PFSK-1 (cell line): ENCODE data around the gene BMP10.

Source experiments
- FOXP2 ChIP-seq: optimal IDR thresholded peaks from 2 replicates; pipeline ENCODE3; 2011; ENCODE audit warnings: borderline replicate concordance, control low read depth, inconsistent platforms; ENCODE audit not compliant: insufficient read depth; ENCODE audit errors: extremely low read length, extremely low read depth
- POLR2AphosphoS5 ChIP-seq: IDR thresholded peaks from 2 replicates; pipeline ENCODE4 v1.6.1; 2012; ENCODE audit warnings: low read depth, mild to moderate bottlenecking, control low read depth, low read length, moderate library complexity
- SIN3A ChIP-seq: IDR thresholded peaks from 2 replicates; pipeline ENCODE4 v1.6.1; 2012; ENCODE audit warnings: mild to moderate bottlenecking, low read length, moderate library complexity, borderline replicate concordance; ENCODE audit not compliant: insufficient read depth
- TAF1 ChIP-seq: IDR thresholded peaks from 2 replicates; pipeline ENCODE4 v1.6.1; 2012; ENCODE audit warnings: low read length, control low read depth, borderline replicate concordance; ENCODE audit not compliant: insufficient read depth
- TF ChIP-seq, protein P1 (sequence below), 2 experiments: IDR thresholded peaks; 2 replicates each; pipeline versions ENCODE4 v1.6.1 to v1.8.0; 2011 to 2012; ENCODE audit warnings: low read depth in 2 of 2, low read length in 2 of 2, control low read depth in 1 of 2, inconsistent platforms in 1 of 2, mild to moderate bottlenecking in 1 of 2, moderate library complexity in 1 of 2; ENCODE audit not compliant: insufficient read depth in 1 of 2

The BMP10 gene

DNA sequence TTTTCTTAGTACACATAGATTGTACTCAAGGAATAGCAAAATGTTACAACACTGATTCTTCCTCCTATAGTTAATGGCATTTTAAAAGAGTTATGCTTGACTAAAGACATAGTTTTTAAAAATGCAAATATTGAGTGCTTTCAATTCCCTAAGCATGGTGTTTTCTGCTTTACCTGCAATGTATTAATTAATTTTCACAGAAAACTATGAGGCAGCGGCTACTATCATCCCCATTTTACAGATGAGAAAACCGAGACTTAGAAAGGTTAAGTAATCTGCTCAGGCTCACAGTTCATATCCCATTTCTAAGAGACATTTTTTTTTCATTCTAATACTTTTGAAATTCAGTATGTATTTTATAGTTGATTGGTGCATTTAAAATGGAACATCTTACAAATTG, 38.0 kb downstream of the BMP10 start:
- TF ChIP-seq TAF1: no peak
- TF ChIP-seq FOXP2: no peak
- TF ChIP-seq, protein P1, sequence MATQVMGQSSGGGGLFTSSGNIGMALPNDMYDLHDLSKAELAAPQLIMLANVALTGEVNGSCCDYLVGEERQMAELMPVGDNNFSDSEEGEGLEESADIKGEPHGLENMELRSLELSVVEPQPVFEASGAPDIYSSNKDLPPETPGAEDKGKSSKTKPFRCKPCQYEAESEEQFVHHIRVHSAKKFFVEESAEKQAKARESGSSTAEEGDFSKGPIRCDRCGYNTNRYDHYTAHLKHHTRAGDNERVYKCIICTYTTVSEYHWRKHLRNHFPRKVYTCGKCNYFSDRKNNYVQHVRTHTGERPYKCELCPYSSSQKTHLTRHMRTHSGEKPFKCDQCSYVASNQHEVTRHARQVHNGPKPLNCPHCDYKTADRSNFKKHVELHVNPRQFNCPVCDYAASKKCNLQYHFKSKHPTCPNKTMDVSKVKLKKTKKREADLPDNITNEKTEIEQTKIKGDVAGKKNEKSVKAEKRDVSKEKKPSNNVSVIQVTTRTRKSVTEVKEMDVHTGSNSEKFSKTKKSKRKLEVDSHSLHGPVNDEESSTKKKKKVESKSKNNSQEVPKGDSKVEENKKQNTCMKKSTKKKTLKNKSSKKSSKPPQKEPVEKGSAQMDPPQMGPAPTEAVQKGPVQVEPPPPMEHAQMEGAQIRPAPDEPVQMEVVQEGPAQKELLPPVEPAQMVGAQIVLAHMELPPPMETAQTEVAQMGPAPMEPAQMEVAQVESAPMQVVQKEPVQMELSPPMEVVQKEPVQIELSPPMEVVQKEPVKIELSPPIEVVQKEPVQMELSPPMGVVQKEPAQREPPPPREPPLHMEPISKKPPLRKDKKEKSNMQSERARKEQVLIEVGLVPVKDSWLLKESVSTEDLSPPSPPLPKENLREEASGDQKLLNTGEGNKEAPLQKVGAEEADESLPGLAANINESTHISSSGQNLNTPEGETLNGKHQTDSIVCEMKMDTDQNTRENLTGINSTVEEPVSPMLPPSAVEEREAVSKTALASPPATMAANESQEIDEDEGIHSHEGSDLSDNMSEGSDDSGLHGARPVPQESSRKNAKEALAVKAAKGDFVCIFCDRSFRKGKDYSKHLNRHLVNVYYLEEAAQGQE (IDR thresholded peaks at IDR 0.05; ENCODE audit: insufficient read depth in 1 of 2, low read depth in 2 of 2, low read length in 2 of 2): no peak
- no peak for TF ChIP-seq SIN3A
- no peak for TF ChIP-seq POLR2AphosphoS5

DNA sequence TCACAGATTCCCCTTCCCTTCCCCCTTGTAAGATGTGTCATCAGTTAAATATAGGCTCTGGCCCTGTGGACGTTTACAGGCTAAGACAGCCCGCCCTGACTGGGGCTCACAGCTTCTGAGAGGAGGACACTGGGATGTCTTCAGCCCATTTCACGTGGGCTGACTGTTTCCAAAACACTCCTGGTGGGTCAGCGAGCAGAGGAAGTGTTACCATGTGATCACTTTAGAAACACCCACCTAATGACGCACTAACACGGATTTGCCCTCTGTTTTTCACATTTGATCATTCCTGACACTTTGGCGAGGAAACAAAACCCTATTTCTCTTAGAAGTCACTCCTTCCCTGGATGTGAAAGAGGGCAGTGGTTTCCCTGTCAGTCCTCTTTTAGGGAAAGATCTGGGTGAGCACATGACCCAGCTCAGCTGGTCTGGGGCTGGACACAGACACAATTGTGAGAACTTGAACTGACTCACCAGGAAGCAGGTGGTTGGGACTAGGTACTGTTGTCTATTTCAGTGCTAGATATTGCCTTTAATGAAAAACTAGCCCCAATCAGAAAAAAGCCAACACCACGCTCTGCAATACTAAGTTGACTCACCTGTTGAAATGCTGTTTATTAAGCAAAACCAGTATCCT, 38.8 kb downstream of the BMP10 start:
- TF ChIP-seq FOXP2: no peak
- TF ChIP-seq, protein P1 (IDR thresholded peaks at IDR 0.05; ENCODE audit: insufficient read depth in 1 of 2, low read depth in 2 of 2, low read length in 2 of 2): no peak
- no peak for TF ChIP-seq POLR2AphosphoS5
- TF ChIP-seq TAF1: no peak
- no peak for TF ChIP-seq SIN3A

DNA sequence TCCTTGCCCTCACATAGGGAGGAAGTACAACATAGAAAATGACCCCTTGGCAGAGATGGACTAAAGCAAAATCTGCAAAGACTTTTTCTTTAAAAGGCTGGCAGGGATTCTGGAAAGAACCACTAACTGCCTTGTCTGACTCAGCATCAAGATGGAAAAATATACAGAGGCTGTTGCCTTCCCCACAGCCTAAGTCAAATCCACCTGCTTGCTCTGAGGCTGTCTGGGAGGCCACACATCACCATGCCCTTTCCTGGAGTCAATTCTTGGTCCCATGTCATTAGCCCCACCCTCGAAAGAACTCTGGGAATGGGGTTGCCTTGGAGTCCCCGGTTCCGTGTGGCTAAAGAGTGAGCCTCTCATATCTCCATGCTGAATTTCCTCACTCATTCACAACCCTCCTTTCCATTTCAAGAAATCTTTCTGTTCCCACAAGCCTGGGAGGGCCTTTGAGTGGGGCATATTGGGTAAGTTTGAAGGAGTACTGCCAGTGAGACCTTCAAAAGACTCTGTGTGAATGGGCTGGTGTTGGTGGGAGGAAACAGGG, 39.4 kb downstream of the BMP10 start:
- TF ChIP-seq FOXP2 (no peak), TAF1 (no peak), SIN3A (no peak)

DNA sequence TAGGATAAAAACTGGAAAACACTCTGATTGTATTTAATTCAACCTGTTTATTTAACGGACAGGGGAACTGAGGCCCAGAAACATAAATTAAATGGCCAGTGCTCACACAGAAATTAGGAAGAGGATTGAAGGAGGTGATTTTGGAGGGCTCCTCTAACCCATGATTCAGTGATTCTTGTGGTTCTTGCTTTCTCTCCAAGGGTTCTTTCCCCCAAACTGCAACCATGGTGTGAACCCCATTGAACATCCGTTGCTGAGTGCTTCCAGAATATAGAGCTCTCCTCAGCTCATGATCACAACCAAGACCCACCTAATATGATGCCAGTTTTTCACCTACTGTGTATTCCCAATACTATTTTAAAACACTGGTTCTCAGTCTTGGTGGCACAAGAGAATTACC, 41.4 kb downstream of the BMP10 start:
- TF ChIP-seq FOXP2 (no peak), TAF1 (no peak), POLR2AphosphoS5 (no peak), SIN3A (no peak)
- TF ChIP-seq, protein P1 (IDR thresholded peaks at IDR 0.05; ENCODE audit: insufficient read depth in 1 of 2, low read depth in 2 of 2, low read length in 2 of 2): no peak

DNA sequence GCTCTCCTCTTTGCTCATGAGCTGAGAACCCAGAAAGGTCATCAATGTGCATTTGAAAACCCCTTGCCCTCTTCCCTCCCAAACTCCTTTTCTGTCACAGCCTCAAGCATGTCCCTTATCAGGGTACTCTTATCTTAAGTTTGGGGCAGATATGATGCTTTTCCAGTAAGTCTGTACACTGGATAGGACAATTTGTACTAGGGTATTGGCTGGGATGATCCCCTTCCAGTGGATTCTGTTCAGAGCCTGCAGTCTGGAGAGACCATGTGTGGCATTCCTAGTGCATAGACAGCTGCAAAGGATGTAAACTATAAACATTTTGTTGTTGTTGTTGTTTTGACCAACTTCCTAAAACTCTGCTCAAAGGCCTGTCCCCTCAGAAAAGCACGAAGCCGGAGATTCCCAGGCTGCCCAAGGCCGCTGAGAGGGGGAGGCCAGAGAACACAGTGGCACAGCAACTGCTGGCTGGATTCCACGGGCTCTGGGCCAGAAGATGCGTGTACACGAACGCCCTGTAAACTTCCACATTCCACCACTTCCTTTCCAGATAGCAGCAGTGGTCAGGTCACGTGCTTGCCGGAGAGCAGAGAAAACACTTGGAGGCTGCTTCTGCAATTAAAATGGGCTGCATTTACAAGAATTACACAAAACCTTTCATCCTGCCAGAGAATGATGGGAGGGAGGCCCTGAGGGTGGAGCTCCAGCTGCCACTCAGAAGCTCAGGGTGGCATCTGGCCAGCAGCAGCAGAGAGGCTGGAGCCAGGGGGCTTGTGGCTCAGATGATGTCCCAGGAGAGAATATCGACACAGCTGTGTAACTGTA, 42.1 kb downstream of the BMP10 start:
- no peak for TF ChIP-seq POLR2AphosphoS5
- peak; percentile 99 for TF ChIP-seq FOXP2

DNA sequence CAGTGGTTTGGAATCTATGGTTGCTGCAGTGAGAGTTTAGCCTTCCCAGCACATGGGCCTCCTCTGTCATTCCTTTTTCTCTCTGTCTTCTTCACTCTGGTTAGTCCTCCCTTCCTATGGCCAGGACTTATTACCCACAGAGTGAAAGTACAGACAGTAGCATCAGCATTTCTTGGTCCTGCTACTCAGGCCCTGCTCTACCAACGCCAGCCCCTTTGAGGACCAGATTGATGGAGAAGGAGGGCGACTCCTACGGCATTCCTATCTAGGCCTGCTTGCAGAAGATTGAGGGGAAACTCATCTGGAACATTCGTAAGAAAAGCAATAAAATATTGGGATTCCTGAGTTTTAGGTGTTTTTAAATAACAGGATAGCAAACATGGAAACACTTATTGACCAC, 43.5 kb downstream of the BMP10 start:
- TF ChIP-seq POLR2AphosphoS5 (no peak), SIN3A (no peak), TAF1 (no peak), FOXP2 (no peak)
- TF ChIP-seq, protein P1 (IDR thresholded peaks at IDR 0.05; ENCODE audit: insufficient read depth in 1 of 2, low read depth in 2 of 2, low read length in 2 of 2): no peak
